NCI-H748 treated with DMSO at 0.1 percent for 48 hours (cell line): ENCODE measurements around the gene COL2A1.

Experiments
- DNase-seq: peaks from one replicate; lab custom pipeline; 2025; lab: John Stamatoyannopoulos, UW

The COL2A1 gene

DNA sequence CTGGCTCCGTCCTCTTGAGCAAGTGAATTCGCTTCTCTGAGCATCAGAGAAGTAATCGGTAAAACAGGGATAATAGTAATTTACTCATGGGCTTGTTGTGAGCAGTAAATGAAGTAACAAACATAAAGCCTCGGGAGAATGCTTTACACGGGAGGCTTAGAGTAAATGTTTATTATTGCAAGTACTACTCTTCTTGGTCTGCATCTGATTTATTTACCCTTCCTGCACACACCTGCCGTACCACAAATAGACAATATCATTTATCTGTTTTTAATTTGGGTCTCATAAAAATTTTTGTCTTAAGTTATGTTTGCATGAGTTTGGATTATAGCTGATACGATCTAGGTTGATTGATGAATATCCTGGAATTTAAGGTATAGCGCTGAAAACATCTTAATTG lies 7.8 kb upstream of the COL2A1 start:
- no peak for DNase-seq

DNA sequence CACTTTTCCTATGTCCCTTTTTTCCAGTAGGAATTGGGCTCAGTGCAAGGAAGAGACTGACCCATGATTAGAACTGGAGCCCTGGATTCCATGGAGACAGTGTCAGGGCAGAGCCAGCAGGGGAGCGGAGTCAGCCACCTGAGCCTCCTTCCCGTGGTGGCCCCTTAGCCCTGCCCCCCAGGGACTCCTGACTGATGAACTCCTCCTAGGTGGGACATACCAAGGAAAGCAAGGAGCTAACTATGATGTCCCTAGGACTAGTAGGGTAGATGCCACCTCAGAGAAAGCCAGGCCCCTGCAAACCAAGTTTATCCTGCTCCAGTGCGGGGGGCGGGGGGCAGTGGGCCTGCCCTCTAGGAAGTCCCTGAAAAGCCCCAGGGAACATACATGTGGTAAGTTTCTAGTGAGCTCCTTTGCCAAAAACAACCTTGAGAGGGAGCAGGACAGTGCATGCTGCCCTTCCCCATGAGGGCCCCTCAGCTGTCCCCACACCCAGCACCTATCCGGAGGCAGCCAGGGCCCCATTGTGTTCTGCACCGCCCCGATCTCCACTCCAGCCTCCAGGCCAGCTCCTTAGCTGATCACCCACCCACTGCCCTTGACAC lies 6.2 kb upstream of the COL2A1 start:
- DNase-seq = no peak

DNA sequence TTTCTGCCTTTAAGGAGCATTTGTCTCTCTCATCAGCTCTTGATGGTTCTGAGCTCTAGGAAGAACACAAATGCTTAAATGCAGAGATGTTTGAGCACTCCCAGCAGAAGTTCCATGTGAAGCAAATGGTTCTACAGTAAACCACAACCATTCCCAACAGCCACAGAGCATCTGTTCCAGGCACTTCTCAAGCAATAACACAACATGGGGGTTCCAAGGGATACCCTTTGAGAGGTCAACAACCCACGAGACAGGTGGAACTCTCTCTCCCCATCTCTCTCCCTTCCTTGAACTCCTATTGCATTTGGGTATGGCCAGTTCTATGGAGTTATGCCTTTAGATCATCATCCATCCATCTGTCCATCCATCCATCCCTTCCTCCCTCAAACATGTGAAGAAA lies 5.2 kb upstream of the COL2A1 start:
- DNase-seq = no peak

DNA sequence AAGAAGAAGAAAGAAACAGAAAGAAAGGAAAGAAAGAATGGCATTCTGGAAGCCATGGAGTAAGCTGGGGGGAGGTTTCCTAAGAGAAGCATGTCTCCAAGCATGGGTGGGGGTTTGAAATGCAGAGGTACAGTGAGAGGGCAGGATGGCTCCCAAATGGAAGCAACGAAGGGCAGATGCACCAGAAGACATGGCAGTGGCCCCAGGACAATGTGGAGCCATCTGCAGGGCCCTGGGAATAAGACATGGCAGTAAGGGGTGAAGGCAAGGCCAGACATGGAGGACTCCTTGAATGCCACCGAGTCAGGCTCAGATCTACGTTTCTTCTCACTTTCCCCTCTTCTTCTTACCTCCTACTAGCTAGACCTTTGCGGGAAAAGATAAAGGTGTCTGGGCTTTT lies 4.7 kb upstream of the COL2A1 start:
- no peak for DNase-seq

DNA sequence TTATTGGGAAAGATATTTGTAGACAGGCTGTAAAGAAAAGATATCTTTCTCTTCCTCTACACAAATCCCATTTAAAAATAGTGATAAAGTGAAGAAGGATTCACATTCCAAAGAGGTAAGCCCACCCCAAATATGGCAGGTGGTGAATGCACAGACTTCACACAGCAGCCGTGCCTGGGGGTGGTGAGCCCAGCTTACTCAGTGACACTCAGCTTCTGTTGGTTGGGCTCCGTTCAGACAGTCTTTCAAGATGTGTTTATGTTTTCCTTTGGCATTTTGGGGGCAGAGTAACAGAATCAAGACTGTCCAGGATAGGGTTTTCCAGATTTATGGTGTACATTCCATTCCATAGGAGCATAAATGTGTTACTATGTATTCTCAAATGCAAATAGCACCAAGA lies 4.1 kb upstream of the COL2A1 start:
- no peak for DNase-seq

DNA sequence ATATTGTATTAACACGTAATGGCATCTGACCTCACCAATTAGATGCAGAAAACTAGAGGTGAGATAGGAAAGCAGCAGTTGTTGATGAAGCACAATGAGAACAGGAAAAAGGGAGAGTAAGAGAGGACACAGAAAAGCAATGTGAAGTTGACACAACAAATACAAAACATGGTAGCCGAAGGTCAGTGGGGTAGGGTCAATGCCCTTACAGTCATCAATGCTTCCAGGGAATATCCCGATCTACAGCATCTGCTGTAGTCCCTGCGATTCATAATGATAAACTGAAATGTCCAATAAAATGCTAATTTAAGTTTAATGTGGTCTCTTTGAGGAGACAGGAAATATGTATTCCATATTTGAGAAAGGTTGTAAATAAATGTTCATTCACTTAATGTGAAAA lies 2.9 kb upstream of the COL2A1 start:
- DNase-seq = no peak

DNA sequence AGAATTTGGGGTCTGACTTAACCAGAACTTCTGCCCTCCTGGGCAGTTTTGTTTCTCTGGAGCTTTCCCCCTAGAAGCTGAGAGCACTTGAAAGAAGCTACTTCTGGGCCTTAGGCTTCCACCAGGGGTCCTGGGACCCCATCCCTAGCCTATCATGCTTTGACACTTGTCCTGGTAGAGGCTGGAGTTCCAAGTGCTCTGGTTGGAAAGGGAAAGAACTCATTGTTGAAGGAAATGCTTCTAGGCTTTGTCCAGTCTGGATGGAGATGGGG lies 1.4 kb upstream of the COL2A1 start:
- no peak for DNase-seq

DNA sequence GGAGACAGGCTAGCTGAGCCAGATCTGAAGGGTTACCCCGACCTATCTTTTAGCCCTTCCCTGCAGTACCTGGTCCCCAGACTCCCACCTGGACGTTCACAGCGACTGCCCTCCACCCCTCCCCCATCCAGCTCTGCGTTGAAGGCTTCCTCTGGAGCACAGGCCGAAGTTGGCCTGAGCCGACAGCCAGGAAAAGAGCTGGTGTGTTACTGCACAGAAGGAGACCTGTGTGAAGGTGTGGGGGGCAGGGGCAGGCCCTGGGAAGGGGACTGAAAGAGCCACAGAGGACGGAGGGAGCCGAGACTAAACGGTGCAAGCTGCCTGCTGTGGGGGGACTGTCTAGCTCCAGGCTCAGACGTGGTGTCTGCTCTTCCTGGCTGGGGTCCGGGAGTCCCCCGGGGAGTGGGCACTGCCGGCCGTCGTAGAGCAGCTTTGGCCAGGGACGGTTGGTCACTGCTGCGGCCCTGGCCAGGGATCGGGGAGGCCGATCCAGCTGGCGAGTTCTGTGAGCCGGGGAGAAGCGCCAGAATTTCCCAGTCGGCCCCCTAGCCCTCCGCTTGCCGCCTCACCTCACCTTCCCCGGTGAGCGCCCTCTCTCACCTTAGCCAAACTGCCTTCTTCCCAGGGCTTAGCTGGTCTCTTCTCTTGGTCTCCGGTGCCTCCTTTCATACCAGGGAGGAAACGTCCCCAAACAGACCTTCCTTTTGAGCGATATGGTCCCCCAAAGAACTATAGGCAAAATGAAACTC lies 899 bp upstream of the COL2A1 start:
- peak; percentile 50 for DNase-seq

DNA sequence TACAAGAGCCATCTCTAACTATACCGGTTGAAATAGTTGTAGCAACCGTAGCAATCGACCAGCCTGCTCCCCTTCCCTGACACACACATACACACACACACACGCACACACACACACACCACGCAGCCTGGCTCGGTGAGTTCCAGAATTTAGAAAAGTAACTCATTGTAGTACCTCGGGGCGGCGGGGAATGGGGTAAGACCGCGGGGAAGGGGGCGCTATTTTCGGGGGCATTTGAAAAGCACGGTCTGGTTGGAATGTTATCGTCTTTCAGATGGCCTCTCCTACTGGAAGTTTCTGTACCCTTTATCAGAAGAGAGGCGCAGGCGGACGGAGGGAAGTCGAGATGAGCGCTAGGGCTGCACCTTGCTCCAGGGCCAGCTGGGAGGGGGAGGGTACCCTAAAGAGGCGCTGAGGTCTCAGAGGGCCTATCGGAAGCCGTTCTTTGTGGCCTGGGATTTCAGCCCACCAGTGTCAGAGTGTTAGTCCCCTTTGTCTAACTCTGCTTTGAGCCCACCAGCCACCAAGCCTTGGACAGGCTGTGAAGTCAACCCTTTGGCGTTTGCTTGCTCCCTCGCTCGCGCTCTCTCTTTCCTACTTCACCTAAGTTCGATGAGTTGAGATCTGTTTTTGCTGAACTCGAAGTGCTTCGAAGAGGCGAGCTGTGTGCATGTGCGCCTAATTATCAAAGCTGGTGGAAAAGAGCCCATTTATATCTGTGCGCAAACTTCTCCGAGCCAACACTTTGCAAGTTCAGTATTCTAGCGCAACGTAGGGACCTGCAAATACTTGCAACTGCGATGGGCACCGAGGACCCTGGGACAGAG lies 837 bp downstream of the COL2A1 start:
- no peak for DNase-seq

DNA sequence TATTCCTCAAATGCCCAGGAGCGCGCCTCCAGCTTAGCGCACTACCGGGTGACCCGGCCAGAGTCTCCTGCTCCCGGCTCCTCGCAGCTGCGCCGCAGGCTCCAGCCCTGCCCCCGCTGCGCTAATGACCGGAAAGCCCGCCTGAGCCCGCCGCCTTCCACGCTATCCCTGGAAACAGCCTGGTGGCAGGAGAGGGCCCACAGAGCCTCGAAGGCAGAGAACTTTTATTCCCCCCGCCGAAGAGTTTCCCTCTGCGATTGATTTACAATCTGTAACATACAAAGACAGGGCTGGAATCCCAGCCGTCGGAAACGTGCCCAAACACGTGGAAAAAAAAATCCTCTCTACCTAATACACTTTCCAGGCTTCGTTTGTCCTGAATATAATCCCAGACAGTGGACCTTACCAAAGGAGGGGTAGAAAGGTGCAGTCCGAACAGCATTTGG lies 1.5 kb downstream of the COL2A1 start:
- peak; percentile 55 for DNase-seq

DNA sequence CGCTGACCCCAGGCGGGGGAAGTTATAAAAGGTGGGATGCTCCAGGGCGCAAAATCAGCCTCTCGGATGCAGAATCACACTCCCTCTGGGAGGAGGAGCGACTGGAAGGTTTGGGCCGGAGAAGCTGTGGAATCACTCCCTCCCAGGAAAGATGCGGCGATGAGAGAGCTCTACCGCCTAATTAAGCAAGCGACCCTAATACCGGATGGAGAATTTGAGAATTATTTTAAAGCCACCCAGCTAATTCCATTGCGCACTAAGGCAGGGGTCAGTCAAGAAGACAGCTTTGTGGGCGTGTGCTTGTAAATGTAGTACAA lies 1.9 kb downstream of the COL2A1 start:
- peak; percentile 56 for DNase-seq

DNA sequence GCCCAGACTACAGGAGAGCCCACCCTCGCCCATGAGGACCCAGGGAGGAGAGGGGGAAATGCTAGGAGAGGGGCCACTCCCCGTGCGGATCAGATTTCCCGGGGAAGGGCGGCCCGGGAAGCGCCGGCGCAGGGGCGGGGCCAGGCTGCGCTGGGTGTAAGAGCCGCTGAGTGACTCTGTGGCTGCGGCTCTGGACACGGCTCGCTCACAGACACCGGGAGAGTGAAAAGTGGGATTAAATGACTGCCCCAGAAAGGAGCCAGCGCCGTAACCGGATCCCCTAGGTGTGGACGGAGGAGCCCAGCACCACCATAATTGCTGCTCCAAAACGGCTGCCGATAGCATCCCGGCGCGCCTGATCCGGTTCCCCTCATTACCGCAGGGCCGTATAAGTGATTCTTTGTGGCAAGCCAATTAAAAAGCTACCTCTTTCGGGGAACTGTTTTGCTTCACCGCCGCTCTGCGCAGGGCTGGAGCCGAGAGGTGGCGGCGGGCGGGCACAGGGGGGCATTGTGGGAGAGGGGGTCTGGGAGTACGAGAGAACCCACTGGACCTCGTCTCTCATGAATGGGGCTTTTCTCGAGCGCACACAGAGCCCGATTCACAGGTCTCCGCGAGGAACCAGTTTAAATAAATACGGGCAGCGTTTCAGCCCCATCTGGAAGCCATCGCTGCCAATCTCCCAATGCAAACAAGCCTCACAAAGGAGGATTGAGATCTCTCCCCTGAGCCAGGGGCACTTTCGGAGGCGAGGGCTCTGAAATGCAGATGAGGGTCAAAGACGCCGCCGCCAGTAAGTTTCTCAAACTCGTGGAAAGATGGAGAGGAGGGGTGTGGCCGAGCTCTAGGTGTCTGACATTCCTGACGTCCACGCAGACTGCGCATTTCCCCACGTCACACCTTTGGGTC lies 2.5 kb downstream of the COL2A1 start:
- peak; percentile 75 for DNase-seq

DNA sequence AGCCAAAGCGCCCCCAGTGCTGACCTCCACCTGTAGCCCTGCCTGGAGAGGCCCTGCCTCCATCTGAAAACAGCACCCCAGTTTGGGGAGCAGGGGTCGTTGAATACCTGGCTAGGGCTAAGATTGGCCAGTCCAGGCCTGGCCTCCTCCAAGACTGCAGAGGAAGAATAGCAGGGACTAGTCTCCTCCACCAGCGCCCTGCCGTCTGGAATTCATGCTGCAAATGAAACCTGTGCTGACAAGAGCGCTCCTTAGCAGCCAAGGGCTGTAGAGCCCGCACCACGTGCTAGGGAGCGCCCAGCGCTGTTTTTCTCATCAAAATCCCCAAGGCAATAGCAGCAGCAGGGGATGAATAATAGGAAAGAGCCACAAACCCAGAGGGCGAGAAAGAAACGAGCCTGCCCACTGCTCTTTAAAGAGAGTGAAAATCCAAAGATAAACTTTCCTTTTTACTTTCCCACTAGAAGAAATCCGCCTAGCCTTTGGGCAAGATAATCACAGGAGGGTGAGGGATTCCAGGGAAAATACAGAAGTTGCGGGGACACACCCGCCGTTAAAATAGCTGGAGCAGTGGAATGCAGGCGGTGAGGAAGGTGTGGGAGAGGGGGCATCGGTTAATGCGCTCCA lies 3.3 kb downstream of the COL2A1 start:
- peak; percentile 51 for DNase-seq

DNA sequence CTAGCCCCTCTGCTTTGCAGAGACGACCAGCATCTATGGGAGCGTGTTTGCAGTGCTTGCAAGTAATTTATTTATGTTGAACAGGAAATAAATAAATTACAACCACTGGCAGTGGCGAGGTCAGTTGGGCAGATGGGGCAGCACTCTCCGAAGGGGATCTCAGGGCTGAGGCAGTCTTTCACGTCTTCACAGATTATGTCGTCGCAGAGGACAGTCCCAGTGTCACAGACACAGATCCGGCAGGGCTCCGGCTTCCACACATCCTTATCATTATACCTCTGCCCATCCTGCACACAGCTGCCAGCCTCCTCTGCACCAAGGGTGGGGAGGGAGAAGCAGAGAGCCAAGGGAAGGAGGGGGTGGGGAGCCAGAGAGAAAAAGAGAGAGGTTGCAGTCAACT lies 4.5 kb downstream of the COL2A1 start:
- DNase-seq = no peak

DNA sequence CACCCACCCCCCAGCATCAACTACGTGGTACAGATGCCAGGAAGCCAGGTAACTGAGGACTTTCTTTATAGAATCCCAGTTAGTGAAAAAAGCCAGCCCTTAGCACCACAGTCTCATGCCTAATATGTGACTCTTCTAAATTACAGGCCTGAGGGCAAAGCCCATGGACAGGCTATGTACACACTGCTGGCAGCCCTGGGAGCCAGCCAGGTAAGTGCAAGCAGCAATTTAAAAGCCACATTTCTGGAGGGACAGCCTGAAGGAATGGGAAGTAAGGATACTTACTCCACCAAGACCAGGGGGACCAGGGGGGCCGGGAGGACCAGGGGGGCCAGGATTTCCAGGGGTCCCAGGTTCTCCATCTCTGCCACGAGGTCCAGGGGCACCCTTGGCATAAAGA lies 7.0 kb downstream of the COL2A1 start:
- DNase-seq = no peak

DNA sequence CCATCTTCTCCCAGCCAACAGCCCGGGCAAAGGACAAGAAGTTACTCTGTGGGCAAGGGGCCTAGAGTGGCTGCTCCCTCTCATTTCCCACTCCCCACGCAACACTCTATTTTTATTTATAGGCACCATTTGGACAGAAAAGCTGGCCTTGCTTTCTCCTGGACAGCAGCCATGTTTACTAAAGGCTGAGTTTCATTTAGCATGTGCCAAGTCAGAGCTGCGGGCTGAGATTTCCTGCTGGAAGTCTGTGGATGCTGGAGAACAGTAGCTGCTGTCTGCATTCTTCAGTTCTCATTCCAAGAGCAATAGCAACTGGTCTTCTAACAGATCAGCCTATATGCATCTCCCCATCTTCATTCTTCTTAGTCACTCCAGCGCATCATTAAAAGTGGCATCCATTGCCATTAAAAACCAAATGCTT lies 8.3 kb downstream of the COL2A1 start:
- no peak for DNase-seq

DNA sequence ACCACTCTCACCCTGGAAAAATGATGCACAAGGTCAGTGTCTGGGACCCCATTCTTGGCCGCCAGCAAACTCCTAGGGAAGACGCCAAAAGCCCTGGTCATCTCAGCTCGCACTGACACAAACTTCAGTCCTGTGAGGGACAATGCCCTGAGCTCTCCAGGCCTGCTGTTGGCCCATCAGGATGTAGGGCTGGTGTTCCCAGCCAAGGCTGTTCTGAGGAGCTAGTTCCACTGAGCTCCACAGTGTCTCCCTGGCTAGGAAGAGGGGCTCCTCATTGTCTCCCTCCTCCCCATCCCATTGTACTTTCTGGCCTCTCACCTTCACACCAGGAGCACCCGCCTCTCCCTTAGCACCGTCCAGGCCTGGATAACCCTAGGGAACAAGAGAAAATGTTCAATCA lies 10.8 kb downstream of the COL2A1 start:
- DNase-seq = no peak

DNA sequence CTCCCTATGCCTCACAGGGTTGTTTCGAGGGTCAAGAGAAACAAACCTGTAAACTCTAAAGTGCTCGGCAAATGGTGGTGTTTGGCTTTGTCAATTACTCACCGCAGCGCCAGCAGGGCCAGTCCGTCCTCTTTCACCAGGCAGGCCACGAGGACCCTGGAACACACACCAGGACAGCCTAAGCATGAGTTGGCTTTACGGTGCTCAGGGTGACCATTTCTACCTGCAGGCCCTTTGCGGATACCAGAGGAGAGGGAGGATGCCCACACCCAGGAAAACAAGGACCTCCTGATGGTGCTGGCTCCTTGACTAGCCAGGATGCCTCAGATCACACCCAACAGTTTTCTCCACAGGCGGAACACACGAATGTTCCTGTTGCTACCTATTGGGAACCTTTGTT lies 11.5 kb downstream of the COL2A1 start:
- no peak for DNase-seq

DNA sequence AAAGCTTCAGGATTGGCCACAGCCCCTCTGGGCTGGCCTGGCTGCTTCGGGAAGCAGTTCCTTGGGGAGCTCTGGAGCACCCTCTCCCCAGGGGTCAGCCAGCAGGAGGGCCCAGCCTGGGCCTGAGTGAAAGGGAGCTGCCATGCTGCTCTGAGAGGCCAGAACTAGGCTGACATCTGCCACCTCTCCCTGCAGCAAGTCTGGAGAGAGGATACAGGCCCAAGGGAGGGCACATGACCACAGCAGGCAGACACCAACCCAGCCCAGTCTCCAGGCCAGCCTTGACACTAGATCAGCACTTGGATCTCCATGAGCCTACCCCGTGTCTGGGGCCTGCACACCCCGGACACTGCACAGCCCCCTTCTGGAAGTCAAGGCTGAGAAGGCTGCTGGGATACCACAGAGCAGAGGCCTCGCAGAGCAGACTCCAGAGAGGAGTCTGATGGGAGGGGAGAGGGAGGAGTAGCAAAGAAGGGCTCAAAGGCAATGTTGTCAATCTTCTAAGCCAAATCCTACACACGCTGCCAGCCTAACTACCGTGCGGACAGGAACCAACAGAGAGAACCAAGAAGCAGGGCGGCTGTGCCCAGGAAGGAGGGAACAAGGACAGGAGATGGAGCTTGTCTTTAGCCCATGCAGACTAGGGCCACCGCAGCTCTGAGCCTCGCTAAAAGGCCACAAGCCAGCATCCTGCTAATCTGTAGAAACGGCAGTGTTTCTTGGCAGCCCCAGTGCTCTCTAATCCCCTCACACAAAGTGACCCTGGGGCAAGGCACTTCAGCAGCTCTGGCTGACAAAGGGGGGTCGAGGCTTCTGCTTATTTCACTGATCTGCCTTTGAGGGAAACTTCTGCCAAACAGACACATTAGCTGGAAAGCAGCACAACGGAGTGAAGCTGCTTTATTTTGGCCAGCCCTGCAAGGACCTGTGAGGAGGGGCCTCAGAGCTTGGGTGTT lies 12.9 kb downstream of the COL2A1 start:
- DNase-seq = no peak

DNA sequence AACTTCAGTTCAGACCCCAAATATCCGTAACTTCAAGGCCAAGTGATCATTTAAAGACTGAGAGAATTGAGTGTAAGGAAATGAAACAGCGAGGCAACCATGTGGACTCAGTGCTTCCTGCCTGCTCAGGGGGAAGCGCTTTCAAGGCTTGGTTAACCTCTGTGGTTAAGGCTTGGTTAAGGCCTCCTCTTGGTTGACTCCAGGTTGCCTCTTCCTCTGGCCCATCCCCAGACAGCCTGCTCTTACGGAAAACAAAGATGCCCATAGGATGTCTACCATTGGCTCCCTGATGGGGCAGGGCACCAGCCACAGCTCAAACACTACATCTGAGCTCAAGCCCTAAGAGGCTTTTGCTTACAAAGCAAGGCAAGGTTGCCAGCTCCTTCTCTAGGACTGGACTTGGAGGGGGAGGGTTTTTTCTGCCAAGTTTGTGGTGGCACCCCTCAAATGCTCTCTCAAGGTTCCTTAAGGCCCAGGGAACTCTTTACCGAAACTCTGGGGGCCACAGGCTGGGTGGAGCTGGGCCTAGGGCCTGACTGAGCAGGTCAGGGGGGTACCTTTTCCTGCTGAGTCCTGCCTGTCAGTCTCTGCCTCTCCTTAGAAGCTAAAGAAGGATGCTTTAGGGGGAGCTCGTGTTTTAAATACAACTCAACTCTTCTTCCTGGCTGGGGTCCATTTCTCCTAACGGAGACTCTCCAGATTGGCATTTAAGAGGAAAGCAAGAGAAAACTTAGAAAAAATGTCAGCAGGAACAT lies 13.7 kb downstream of the COL2A1 start:
- no peak for DNase-seq
